GM18526 (cell line): Measurements from ENCODE around the gene PABPC1L2A.
"Not testable (repeated sequence)": the region's sequence is repeated elsewhere in the genome, so short reads cannot be mapped to it uniquely, and the experiment has no call there.

Experiments
- POLR2A ChIP-seq: IDR thresholded peaks from 3 replicates; pipeline ENCODE4 v1.6.1; 2011; ENCODE audit not compliant: insufficient read length; ENCODE audit errors: extremely low read depth

Gene PABPC1L2A

DNA sequence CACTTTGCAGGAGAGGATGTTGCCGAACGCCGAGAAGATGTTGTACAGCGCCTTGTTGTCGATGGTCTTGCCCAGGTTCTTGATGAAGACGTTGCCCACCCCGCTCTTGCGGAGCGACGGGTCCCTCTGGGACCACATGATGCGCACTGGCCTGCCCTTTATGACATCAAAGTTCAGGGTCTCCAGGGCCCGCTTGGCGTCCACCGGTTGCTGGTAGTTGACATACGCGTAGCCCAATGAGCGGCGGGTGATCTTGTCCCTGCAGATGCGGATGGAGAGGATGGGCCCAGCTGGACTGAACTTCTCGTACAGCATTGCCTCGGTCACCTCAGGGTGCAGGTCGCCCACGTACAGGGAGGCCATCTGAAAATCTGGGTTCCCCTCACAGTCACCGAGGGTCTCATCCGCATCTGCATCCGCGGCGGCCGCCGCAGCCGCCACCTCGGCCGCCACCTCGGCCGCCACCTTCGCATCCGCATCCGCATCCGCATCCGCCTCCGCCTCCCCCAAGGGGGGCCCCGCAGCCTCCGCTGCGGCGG lies at the start of gene PABPC1L2A:
TSS of gene PABPC1L2A (minus strand) at position 489 of the 539 bp plus-strand sequence. CDS start at position 363, 126 bp downstream.
- TF ChIP-seq POLR2A: not testable (repeated sequence)

DNA sequence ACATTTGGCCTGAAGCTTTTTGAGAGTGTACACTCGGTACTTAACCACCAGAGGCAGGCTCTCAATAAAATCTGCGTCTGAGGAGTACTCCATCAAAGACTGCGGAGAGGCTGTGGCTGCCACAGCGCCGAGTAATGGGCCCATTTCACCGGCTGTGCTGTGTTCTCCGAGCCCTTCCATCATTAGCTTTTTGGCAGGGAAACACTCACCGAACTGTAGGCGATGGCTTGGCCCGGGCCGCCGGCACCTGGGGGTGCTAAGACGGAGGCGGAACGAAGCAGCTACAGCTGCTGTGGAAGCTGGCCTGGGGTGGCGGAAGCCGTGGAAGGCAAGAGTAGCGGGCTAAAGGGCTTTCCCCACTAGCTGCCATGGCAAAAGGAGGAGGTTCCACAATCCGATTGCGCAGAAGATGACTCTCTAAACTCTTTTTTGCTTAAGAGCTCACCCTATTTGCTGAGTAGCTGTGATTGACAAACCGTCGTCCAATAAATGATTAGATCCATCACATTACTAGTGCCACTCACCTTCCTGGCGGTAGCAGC lies 48.5 kb upstream of the PABPC1L2A start:
- no peak for TF ChIP-seq POLR2A

DNA sequence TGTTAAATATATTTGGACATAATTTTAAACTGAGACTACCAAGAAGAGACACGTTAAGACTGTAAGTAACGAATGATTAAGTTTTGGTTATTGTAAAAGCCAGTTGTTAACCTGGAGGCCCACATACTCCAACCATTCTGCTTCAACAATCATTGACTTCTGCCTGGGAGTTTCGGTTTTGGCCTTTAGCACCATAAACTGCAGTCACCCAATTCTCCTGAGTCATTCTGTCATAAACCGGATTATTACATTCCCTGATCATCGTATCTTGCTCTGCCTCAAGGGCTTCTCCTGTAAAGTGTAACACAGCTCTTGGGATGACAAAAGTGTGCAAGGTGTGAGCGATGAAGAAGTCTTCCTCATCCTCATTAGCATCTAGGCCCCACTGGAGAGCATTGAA lies 46.9 kb upstream of the PABPC1L2A start:
- TF ChIP-seq POLR2A: no peak

DNA sequence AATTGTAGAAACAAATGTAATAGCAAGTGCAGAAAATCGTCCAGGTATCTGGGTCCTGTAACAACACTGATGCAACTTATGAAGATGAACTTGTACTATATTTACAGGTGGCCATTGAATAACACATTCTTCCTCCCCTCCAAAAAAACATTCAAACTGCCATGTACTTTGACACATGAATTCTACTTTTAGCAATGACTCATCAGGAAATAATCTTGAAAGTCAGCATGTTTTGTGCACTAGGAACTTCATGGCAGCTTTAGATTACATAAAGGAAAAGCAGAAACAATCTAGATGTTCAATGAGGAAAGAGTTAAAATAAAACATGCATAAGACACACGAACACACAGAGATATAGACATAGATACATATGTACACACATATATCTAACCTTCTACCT lies 2.5 kb downstream of the PABPC1L2A start:
- TF ChIP-seq POLR2A: no peak

DNA sequence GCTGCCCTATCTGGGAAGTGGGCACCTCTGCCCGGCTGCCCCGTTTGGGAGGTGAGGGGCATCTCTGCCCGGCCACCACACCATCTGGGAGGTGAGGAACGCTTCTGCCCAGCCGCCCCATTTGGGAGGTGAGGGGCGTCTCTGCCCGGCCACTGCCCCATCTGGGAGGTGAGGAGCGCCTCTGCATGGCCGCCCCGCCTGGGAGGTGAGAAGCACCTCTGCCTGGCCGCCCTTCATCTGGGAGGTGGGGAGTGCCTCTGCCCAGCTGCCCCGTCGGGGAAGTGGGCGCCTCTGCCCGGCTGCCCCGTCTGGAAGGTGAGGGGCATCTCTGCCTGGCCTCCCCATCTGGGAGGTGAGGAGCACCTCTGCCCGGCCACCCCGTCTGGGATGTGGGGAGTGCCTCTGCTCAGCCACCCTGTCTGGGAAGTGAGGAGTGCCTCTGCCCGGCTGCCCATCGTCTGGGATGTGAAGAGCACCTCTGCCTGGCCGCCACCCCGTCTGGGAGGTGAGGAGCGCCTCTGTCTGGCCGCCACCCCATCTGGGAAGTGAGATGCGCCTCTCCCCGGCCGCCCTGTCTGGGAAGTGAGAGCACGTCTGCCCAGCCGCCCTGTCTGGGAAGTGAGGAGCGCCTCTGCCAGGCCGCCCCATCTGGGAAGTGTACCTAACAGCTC lies 9.8 kb downstream of the PABPC1L2A start:
- no peak for TF ChIP-seq POLR2A

DNA sequence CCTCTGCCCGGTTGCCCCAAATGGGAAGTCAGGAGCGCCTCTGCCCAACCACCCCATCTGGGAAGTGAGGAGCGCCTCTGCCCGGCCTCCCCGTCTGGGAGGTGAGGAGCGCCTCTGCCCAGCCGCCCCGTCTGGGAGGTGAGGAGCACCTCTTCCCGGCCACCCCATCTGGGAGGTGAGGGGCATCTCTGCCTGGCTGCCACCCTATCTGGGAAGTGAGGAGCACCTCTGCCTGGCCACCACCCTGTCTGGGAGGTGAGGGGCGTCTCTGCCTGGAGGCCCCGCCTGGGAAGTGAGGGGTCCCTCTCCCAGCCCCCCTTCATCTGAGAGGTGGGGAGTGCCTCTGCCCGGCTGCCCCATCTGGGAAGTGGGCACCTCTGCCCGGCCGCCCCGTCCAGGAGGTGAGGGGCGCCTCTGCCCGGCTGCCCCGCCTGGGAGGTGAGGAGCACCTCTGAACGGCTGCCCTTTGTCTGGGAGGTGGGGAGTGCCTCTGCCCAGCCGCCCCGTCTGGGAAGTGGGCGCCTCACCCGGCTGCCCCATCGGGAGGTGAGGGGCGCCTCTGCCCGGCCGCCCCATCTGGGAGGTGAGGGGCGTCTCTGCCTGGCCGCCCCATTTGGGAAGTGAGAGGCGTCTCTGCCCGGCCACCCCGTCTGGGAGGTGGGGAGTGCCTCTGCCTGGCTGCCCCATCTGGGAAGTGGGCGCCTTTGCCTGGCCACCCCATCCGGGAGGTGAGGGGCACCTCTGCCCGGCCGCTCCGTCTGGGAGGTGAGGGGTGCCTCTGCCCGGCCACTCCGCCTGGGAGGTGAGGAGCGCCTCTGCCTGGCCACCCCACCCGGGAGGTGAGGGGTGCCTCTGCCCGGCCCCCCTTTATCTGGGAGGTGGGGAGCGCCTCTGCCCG lies 10.6 kb downstream of the PABPC1L2A start:
- TF ChIP-seq POLR2A: no peak

DNA sequence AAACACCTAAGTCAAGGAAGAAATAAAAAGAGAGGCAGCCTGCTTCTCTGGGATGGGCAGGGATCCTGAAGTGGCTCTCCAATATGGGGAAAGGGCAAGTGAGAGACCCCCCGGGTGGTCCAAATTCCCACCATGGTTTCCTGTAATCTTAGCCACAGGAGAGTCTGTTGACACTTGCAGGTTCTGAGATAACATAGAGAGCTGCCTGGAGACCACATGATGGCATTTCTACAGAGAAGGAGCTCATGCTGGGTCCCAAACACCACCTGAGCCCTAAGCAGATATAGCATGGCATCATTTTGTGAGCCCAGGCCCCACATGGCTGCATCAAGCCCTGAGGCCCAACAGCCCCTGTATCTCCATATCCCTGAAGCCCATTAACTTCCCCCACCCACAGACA lies 50.4 kb downstream of the PABPC1L2A start:
- no peak for TF ChIP-seq POLR2A
